ENCODE data around the gene SLC25A47. TPM values are rescaled to one million over a fixed set of nuclear protein-coding genes. Genes with fewer than 3 reads are reported as not detected.

The SLC25A47 gene
- total and polyA plus RNA-seq, 2 experiments from 2014 or later: 0.09 TPM; not detected in 1

- H3K27ac ChIP-seq: no peak overlapping the region
- TF ChIP-seq, protein P1, sequence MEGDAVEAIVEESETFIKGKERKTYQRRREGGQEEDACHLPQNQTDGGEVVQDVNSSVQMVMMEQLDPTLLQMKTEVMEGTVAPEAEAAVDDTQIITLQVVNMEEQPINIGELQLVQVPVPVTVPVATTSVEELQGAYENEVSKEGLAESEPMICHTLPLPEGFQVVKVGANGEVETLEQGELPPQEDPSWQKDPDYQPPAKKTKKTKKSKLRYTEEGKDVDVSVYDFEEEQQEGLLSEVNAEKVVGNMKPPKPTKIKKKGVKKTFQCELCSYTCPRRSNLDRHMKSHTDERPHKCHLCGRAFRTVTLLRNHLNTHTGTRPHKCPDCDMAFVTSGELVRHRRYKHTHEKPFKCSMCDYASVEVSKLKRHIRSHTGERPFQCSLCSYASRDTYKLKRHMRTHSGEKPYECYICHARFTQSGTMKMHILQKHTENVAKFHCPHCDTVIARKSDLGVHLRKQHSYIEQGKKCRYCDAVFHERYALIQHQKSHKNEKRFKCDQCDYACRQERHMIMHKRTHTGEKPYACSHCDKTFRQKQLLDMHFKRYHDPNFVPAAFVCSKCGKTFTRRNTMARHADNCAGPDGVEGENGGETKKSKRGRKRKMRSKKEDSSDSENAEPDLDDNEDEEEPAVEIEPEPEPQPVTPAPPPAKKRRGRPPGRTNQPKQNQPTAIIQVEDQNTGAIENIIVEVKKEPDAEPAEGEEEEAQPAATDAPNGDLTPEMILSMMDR (IDR thresholded peaks at IDR 0.05; ENCODE audit: low read depth, low read length): no peak
- H3K4me1 ChIP-seq (ENCODE audit: low read depth): no peaks in the 10 kb centered on the region
- no peaks in the 10 kb centered on the region for H3K9me3 ChIP-seq (ENCODE audit: low read depth)
- H3K27me3 ChIP-seq: no peaks in the 10 kb centered on the region
- no peak for DNase-seq (ENCODE audit: low read depth in 1 of 2, low spot score in 1 of 2)
- peaks cover 2% of the 10 kb centered on the region for H3K36me3 ChIP-seq
- no peak overlapping the region for H3K4me3 ChIP-seq
Observed at GRCh38 chr14:100370003-100370402, 46.9 kb downstream of the SLC25A47 start.

GRCh38 chr14:100371773-100372172 lies 48.6 kb downstream of the SLC25A47 start:
- Histone ChIP-seq H3K27me3 (no peaks in the 10 kb centered on the region), H3K9me3 (ENCODE audit: low read depth) (no peaks in the 10 kb centered on the region), H3K4me3 (no peak overlapping the region), H3K27ac (no peak overlapping the region), H3K4me1 (ENCODE audit: low read depth) (peaks cover 2% of the 10 kb centered on the region), H3K36me3 (peaks cover 2% of the 10 kb centered on the region)
- DNase-seq (ENCODE audit: low read depth in 1 of 2, low spot score in 1 of 2): no peak
- TF ChIP-seq, protein P1 (IDR thresholded peaks at IDR 0.05; ENCODE audit: low read depth, low read length): no peak

DNA sequence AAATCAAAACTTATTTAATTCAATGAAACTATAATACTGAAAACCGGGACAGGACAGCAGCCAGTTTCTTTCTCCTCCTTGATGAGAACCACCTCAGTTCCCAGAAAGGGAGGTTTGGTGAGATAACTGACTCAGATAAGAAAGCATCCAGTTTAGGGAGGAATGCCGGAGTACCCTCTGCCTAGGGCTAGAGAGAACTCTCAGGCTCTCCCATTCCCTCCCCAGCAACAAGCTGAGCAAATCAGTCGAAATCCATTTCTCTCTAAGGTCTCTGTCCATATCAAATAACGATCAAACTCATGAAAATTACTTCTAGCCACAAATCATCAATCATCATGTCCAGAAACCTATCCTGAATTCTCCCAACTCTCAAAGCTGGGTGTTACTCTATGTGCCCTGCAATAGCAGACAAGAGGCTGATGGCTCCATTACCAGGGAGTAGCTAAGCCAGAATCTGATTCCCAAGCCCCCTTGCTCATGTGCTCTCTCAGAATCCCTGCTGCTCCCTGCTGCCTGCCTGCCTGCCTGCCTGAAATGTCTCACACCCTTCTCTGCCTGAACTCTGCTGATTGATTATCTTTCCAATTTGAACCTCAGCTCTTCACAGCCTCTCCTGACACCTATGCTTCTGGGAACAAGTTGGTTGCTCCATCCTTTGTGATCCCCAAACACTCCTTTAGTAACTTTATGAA lies 49.4 kb downstream of the SLC25A47 start:
- Histone ChIP-seq H3K27me3 (no peaks in the 10 kb centered on the region), H3K9me3 (ENCODE audit: low read depth) (no peaks in the 10 kb centered on the region), H3K4me3 (no peak overlapping the region), H3K27ac (no peak overlapping the region), H3K36me3 (peaks cover 2% of the 10 kb centered on the region), H3K4me1 (ENCODE audit: low read depth) (peaks cover 7% of the 10 kb centered on the region)
- DNase-seq (ENCODE audit: low read depth in 1 of 2, low spot score in 1 of 2): no peak
- TF ChIP-seq, protein P1 (IDR thresholded peaks at IDR 0.05; ENCODE audit: low read depth, low read length): no peak

- H3K27me3 ChIP-seq: no peaks in the 10 kb centered on the region
- no peak for DNase-seq (ENCODE audit: low read depth in 1 of 2, low spot score in 1 of 2)
- TF ChIP-seq, protein P1 (IDR thresholded peaks at IDR 0.05; ENCODE audit: low read depth, low read length): no peak
- no peaks in the 10 kb centered on the region for H3K9me3 ChIP-seq (ENCODE audit: low read depth)
- no peak overlapping the region for H3K27ac ChIP-seq
- no peaks in the 10 kb centered on the region for H3K36me3 ChIP-seq
- peaks cover 7% of the 10 kb centered on the region for H3K4me1 ChIP-seq (ENCODE audit: low read depth)
- no peak overlapping the region for H3K4me3 ChIP-seq
Observed at GRCh38 chr14:100374270-100374669, 51.1 kb downstream of the SLC25A47 start.

DNA sequence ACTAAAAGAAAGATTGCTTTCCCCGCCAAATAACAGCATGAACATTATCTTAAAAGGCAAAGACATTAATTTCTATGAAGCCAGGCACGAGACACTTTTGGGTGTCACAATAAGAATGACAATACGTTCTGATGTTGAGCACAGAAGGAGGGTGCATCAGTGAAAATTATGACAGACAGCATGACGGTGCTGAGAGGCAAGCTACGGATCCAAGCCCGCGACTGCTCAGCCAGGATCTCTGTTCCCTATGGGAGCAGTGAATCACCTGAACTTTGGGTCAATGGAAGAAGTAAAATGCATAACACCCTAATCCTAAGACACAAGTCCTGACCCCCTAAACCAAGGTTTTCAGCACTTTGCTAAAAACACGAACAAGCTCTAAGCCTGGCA lies 51.7 kb downstream of the SLC25A47 start:
- peak overlapping the region; percentile 75 for H3K4me3 ChIP-seq
- no peak for DNase-seq (ENCODE audit: low read depth in 1 of 2, low spot score in 1 of 2)
- H3K36me3 ChIP-seq: no peaks in the 10 kb centered on the region
- no peaks in the 10 kb centered on the region for H3K27me3 ChIP-seq
- TF ChIP-seq, protein P1 (IDR thresholded peaks at IDR 0.05; ENCODE audit: low read depth, low read length): no peak
- H3K27ac ChIP-seq: no peak overlapping the region
- no peaks in the 10 kb centered on the region for H3K9me3 ChIP-seq (ENCODE audit: low read depth)
- peaks cover 7% of the 10 kb centered on the region for H3K4me1 ChIP-seq (ENCODE audit: low read depth)
